ENCODE results near the gene NDUFA11.

The NDUFA11 gene

GRCh38 chr19:5935473-5936291 is 32.1 kb upstream of the NDUFA11 start:
- H3K9me3 Mint-ChIP-seq, result no peaks in the 10 kb centered on the region

GRCh38 chr19:5934774-5935472 is 31.3 kb upstream of the NDUFA11 start:
- no peaks in the 10 kb centered on the region for H3K27me3 Mint-ChIP-seq
- H3K4me3 Mint-ChIP-seq, result no peak overlapping the region
- no peaks in the 10 kb centered on the region for H3K4me1 Mint-ChIP-seq
- no peak for ATAC-seq
- no peak overlapping the region for H3K27ac Mint-ChIP-seq
- H3K36me3 Mint-ChIP-seq, result peaks cover 61% of the 10 kb centered on the region
- no peaks in the 10 kb centered on the region for H3K9me3 Mint-ChIP-seq

More at GRCh38 chr19:5935473-5936291, 32.1 kb upstream of the NDUFA11 start:
- H3K36me3 Mint-ChIP-seq, result peaks cover 63% of the 10 kb centered on the region
- peak overlapping the region; percentile 4 for H3K27ac Mint-ChIP-seq
- no peaks in the 10 kb centered on the region for H3K27me3 Mint-ChIP-seq
- no peak overlapping the region for H3K4me3 Mint-ChIP-seq
- no peak for ATAC-seq
- H3K4me1 Mint-ChIP-seq, result no peaks in the 10 kb centered on the region

- Mint-ChIP-seq H3K27ac (no peak overlapping the region), H3K9me3 (no peaks in the 10 kb centered on the region), H3K4me1 (no peaks in the 10 kb centered on the region), H3K36me3 (peaks cover 54% of the 10 kb centered on the region), H3K27me3 (no peaks in the 10 kb centered on the region), H3K4me3 (no peak overlapping the region)
- ATAC-seq, result no peak
Observed at GRCh38 chr19:5934069-5934401, 30.4 kb upstream of the NDUFA11 start.

- Mint-ChIP-seq H3K36me3 (peaks cover 59% of the 10 kb centered on the region), H3K9me3 (no peaks in the 10 kb centered on the region), H3K4me1 (peaks cover 5% of the 10 kb centered on the region), H3K4me3 (no peak overlapping the region), H3K27me3 (no peaks in the 10 kb centered on the region), H3K27ac (no peak overlapping the region)
- no peak for ATAC-seq
Observed at GRCh38 chr19:5933391-5934068, 29.9 kb upstream of the NDUFA11 start.

GRCh38 chr19:5932609-5933262 is 29.1 kb upstream of the NDUFA11 start:
- Mint-ChIP-seq H3K4me3 (no peak overlapping the region), H3K9me3 (no peaks in the 10 kb centered on the region), H3K27ac (no peak overlapping the region), H3K4me1 (peaks cover 13% of the 10 kb centered on the region), H3K27me3 (no peaks in the 10 kb centered on the region), H3K36me3 (peaks cover 66% of the 10 kb centered on the region)
- no peak for ATAC-seq

GRCh38 chr19:5932146-5932545 is 28.6 kb upstream of the NDUFA11 start:
- peaks cover 19% of the 10 kb centered on the region for H3K4me1 Mint-ChIP-seq
- no peak overlapping the region for H3K27ac Mint-ChIP-seq
- H3K36me3 Mint-ChIP-seq, result peaks cover 64% of the 10 kb centered on the region
- no peak for ATAC-seq
- no peaks in the 10 kb centered on the region for H3K9me3 Mint-ChIP-seq
- H3K27me3 Mint-ChIP-seq, result no peaks in the 10 kb centered on the region
- H3K4me3 Mint-ChIP-seq, result no peak overlapping the region

- Mint-ChIP-seq H3K4me3 (no peak overlapping the region), H3K4me1 (peaks cover 22% of the 10 kb centered on the region), H3K27ac (no peak overlapping the region), H3K27me3 (no peaks in the 10 kb centered on the region), H3K36me3 (peaks cover 63% of the 10 kb centered on the region), H3K9me3 (no peaks in the 10 kb centered on the region)
- no peak for ATAC-seq
Observed at GRCh38 chr19:5931251-5931650, 27.7 kb upstream of the NDUFA11 start.

- H3K27me3 Mint-ChIP-seq, result no peaks in the 10 kb centered on the region
- no peaks in the 10 kb centered on the region for H3K9me3 Mint-ChIP-seq
Observed at GRCh38 chr19:5929625-5930024, 26.0 kb upstream of the NDUFA11 start.

GRCh38 chr19:5929179-5929578 is 25.6 kb upstream of the NDUFA11 start:
- Mint-ChIP-seq H3K4me1 (peaks cover 22% of the 10 kb centered on the region), H3K27me3 (no peaks in the 10 kb centered on the region), H3K9me3 (no peaks in the 10 kb centered on the region), H3K4me3 (no peak overlapping the region), H3K27ac (no peak overlapping the region), H3K36me3 (peaks cover 65% of the 10 kb centered on the region)
- ATAC-seq, result no peak

More at GRCh38 chr19:5929625-5930024, 26.0 kb upstream of the NDUFA11 start:
- H3K4me1 Mint-ChIP-seq, result peaks cover 22% of the 10 kb centered on the region
- no peak for ATAC-seq
- H3K4me3 Mint-ChIP-seq, result no peak overlapping the region
- no peak overlapping the region for H3K27ac Mint-ChIP-seq
- H3K36me3 Mint-ChIP-seq, result peaks cover 64% of the 10 kb centered on the region

GRCh38 chr19:5927441-5927821 is 23.8 kb upstream of the NDUFA11 start:
- no peaks in the 10 kb centered on the region for H3K27me3 Mint-ChIP-seq
- no peak overlapping the region for H3K4me3 Mint-ChIP-seq
- no peaks in the 10 kb centered on the region for H3K9me3 Mint-ChIP-seq
- peak; percentile 97 for ATAC-seq
- H3K27ac Mint-ChIP-seq, result peak overlapping the region; percentile 36
- peaks cover 22% of the 10 kb centered on the region for H3K4me1 Mint-ChIP-seq
- peaks cover 72% of the 10 kb centered on the region for H3K36me3 Mint-ChIP-seq

- Mint-ChIP-seq H3K27me3 (no peaks in the 10 kb centered on the region), H3K4me3 (no peak overlapping the region), H3K9me3 (no peaks in the 10 kb centered on the region), H3K36me3 (peaks cover 72% of the 10 kb centered on the region), H3K4me1 (peaks cover 22% of the 10 kb centered on the region), H3K27ac (peak overlapping the region; percentile 36)
- ATAC-seq, result no peak
Observed at GRCh38 chr19:5926641-5927440, 23.3 kb upstream of the NDUFA11 start.

GRCh38 chr19:5925830-5926427 is 22.3 kb upstream of the NDUFA11 start:
- H3K9me3 Mint-ChIP-seq, result no peaks in the 10 kb centered on the region
- H3K36me3 Mint-ChIP-seq, result peaks cover 67% of the 10 kb centered on the region
- H3K4me3 Mint-ChIP-seq, result no peak overlapping the region
- H3K27me3 Mint-ChIP-seq, result no peaks in the 10 kb centered on the region
- H3K4me1 Mint-ChIP-seq, result peaks cover 22% of the 10 kb centered on the region
- H3K27ac Mint-ChIP-seq, result no peak overlapping the region
- ATAC-seq, result no peak

- Mint-ChIP-seq H3K27ac (no peak overlapping the region), H3K4me1 (peaks cover 16% of the 10 kb centered on the region), H3K4me3 (no peak overlapping the region), H3K9me3 (no peaks in the 10 kb centered on the region), H3K36me3 (peaks cover 73% of the 10 kb centered on the region), H3K27me3 (no peaks in the 10 kb centered on the region)
- ATAC-seq, result no peak
Observed at GRCh38 chr19:5923356-5923755, 19.8 kb upstream of the NDUFA11 start.

- ATAC-seq, result no peak
- no peaks in the 10 kb centered on the region for H3K9me3 Mint-ChIP-seq
- H3K27me3 Mint-ChIP-seq, result no peaks in the 10 kb centered on the region
- peaks cover 64% of the 10 kb centered on the region for H3K36me3 Mint-ChIP-seq
- H3K4me1 Mint-ChIP-seq, result peaks cover 4% of the 10 kb centered on the region
- no peak overlapping the region for H3K27ac Mint-ChIP-seq
- no peak overlapping the region for H3K4me3 Mint-ChIP-seq
Observed at GRCh38 chr19:5922161-5922545, 18.6 kb upstream of the NDUFA11 start.

Measured in stimulated activated memory B cell treated with anti-CD40 and anti-IgM and Interleukin-4, amounts not matched to agents 10 μg/mL and 1 μg/mL and 100 μg/mL, for 72 hours (primary cell).